Muscle of arm (tissue), 14 donors: Measurements from ENCODE around the gene SFTA2. TPM values are rescaled to one million over a fixed set of nuclear protein-coding genes. Genes with fewer than 3 reads are reported as not detected.
A peak's percentile ranks its signal among the peaks of the same experiment; 100 is the strongest.
"Not testable (repeated sequence)": the region's sequence is repeated elsewhere in the genome, so short reads cannot be mapped to it uniquely, and the experiment has no call there.

Experiments
- DNase-seq: peaks from one replicate; pipeline ENCODE4 v3.0.0-alpha.2; 2013
- long read RNA-seq, 11 donors: transcript quantifications; one replicate each; lab custom pipeline, GENCODE V29; 2026
- polyA plus RNA-seq, 12 donors: library from polyadenylated mRNA; unstranded; fragments of 120-200 nt; gene quantifications; one replicate each; pipeline ENCODE4 v1.2.1, GENCODE V29; 2013; ENCODE audit not compliant: insufficient read length in 12 of 12

Gene SFTA2
- 1 to 10 TPM in 1 of 12 donors, under 1 TPM in 2, not detected in 9; 0.57 to 1.7 (median 0.90) TPM for polyA plus RNA-seq
- long read RNA-seq, donor 1, partial matches to known transcripts = 0 of 1 reads
- long read RNA-seq, donor 1, other reads (novel, unspliced or antisense) = 0 of 1 reads
- long read RNA-seq, donor 2 = 0 reads
- long read RNA-seq, donor 3 = 0 reads
- long read RNA-seq, donor 4 = 0 reads
- long read RNA-seq, donor 5 = 0 reads
- long read RNA-seq, donor 6 = 0 reads
- long read RNA-seq, donor 7 = 0 reads
- long read RNA-seq, donor 8, partial matches to known transcripts = 0 of 1 reads
- long read RNA-seq, donor 8, other reads (novel, unspliced or antisense) = 0 of 1 reads
- long read RNA-seq, donor 9, partial matches to known transcripts = 0 of 1 reads
- long read RNA-seq, donor 9, other reads (novel, unspliced or antisense) = 0 of 1 reads
- long read RNA-seq, donor 10 = 0 reads
- long read RNA-seq, donor 11 = 0 reads

GRCh38 chr6:30931969-30932645 lies at the start of gene SFTA2:
Gene SFTA2 (minus strand): TSS chr6:30932170. CDS start chr6:30932096, 74 bp downstream.
- DNase-seq = no peak

- DNase-seq = no peak
Observed at GRCh38 chr6:30979690-30980089, 47.7 kb upstream of the SFTA2 start.

- no peak for DNase-seq
Observed at GRCh38 chr6:30979141-30979540, 47.2 kb upstream of the SFTA2 start.

- no peak for DNase-seq
Observed at GRCh38 chr6:30974490-30975252, 42.7 kb upstream of the SFTA2 start.

- no peak for DNase-seq
Observed at GRCh38 chr6:30972816-30973215, 40.8 kb upstream of the SFTA2 start.

GRCh38 chr6:30970946-30971345 lies 39.0 kb upstream of the SFTA2 start:
- DNase-seq = no peak

GRCh38 chr6:30969171-30969570 lies 37.2 kb upstream of the SFTA2 start:
- DNase-seq = not testable (repeated sequence)

- no peak for DNase-seq
Observed at GRCh38 chr6:30966154-30966553, 34.2 kb upstream of the SFTA2 start.

GRCh38 chr6:30965140-30965601 lies 33.2 kb upstream of the SFTA2 start:
- no peak for DNase-seq

GRCh38 chr6:30964075-30964474 lies 32.1 kb upstream of the SFTA2 start:
- no peak for DNase-seq

- DNase-seq = no peak
Observed at GRCh38 chr6:30963641-30964040, 31.7 kb upstream of the SFTA2 start.

GRCh38 chr6:30962716-30963115 lies 30.7 kb upstream of the SFTA2 start:
- DNase-seq = no peak

GRCh38 chr6:30960907-30961673 lies 29.1 kb upstream of the SFTA2 start:
- DNase-seq = no peak

- no peak for DNase-seq
Observed at GRCh38 chr6:30957716-30958115, 25.7 kb upstream of the SFTA2 start.

GRCh38 chr6:30955367-30956042 lies 23.5 kb upstream of the SFTA2 start:
- DNase-seq = peak; percentile 25

GRCh38 chr6:30954631-30955366 lies 22.8 kb upstream of the SFTA2 start:
- no peak for DNase-seq

- no peak for DNase-seq
Observed at GRCh38 chr6:30951907-30952469, 20.0 kb upstream of the SFTA2 start.

- no peak for DNase-seq
Observed at GRCh38 chr6:30948811-30949210, 16.8 kb upstream of the SFTA2 start.

- DNase-seq = no peak
Observed at GRCh38 chr6:30947231-30947630, 15.3 kb upstream of the SFTA2 start.

- no peak for DNase-seq
Observed at GRCh38 chr6:30945281-30945680, 13.3 kb upstream of the SFTA2 start.
